Activated B cell treated with CpG ODN at 0.5 μM for 24 hours (primary cell): Measurements from ENCODE around the gene NCOA6. TPM values are rescaled to one million over a fixed set of nuclear protein-coding genes. Genes with fewer than 3 reads are reported as not detected.
"Not testable (repeated sequence)": the region's sequence is repeated elsewhere in the genome, so short reads cannot be mapped to it uniquely, and the experiment has no call there.

Source experiments
- ATAC-seq: fragments of 200-7000 bp; cut with Tn5 transposase; one replicate; pipeline ENCODE4 v1.10.0; 2021; ENCODE audit warnings: low read depth, mild to moderate bottlenecking, moderate library complexity
- CTCF ChIA-PET: fragments of 350-600 bp; sonication (Branson Sonifier 250); formaldehyde crosslinking; loops from one replicate; lab custom pipeline; 2021; ENCODE audit warnings: antibody characterized with exemption; lab: Charles Lee
- POLR2A ChIA-PET: fragments of 350-600 bp; sonication (Branson Sonifier 250); formaldehyde crosslinking; loops from one replicate; lab custom pipeline; 2021; ENCODE audit warnings: antibody characterized with exemption; lab: Charles Lee
- DNase-seq: peaks from one replicate; pipeline ENCODE4 v3.0.0; 2022
- H3K27ac Mint-ChIP-seq: one replicate; pipeline ENCODE4 v1.8.0; 2020; ENCODE audit warnings: mixed read lengths
- H3K27me3 Mint-ChIP-seq: one replicate; pipeline ENCODE4 v1.8.0; 2021; ENCODE audit warnings: mixed read lengths
- H3K36me3 Mint-ChIP-seq: one replicate; pipeline ENCODE4 v1.8.0; 2021; ENCODE audit warnings: low read depth, mixed read lengths
- H3K4me1 Mint-ChIP-seq: one replicate; pipeline ENCODE4 v1.8.0; 2021; ENCODE audit warnings: mixed read lengths
- H3K4me3 Mint-ChIP-seq: one replicate; pipeline ENCODE4 v1.8.0; 2020; ENCODE audit warnings: mild to moderate bottlenecking, mixed read lengths
- H3K9me3 Mint-ChIP-seq: one replicate; pipeline ENCODE4 v1.8.0; 2020; ENCODE audit warnings: mixed read lengths
- intact Hi-C: fragments of 100-400 bp; cut with micrococcal nuclease; formaldehyde crosslinking; loops from one replicate; pipeline ENCODE4 v1.15.1; 2024
- total RNA-seq: library from RNA; stranded (reverse); gene quantifications from 2 replicates; pipeline ENCODE4 v1.2.3, GENCODE V29; 2022
- TF ChIP-seq, protein P1 (sequence below): fragments of 200-600 bp; IDR thresholded peaks from one replicate; pipeline ENCODE4 v1.8.0; 2022; ENCODE audit warnings: antibody characterized with exemption, mild to moderate bottlenecking

NCOA6 gene
- total RNA-seq, 1 donor from 2014 or later, result 24.0 TPM

DNA sequence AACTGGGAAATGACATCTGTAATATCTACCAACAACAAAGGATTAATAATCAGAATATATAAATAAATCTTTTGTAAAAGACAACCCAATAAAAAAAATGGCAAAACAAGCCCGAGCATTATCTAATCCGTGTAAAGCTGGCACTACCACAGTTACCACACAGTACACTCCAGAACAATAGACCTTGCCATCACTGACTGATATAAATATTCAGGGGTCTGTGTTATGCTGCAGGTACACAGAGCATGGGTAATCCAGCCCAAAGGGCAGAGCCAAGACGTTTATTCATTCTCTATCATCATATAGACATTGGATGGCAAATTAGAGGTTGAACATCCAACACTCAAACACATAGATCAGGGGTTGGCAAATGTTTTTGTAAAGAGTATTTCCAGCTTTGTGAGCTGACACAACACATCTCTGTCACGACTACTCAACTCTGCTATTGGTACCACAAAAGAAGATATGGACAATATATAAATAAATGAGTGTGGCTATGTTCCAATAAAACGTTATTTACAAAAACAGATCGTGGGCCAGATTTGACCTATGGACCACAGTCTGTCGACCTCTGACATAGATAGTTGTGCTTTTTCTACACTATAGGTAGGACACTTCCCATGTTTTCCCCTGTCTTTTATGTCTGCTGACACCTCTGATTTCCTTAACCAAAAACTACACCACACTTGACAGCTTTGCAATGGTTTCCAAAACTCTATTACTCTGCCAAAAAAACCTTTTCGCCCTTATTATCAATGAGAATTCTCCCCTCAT is 4.5 kb downstream of the NCOA6 start:
- H3K4me3 Mint-ChIP-seq, result no peak overlapping the region
- ATAC-seq, result no peak
- CTCF ChIA-PET, result no interaction called here
- TF ChIP-seq, protein P1, sequence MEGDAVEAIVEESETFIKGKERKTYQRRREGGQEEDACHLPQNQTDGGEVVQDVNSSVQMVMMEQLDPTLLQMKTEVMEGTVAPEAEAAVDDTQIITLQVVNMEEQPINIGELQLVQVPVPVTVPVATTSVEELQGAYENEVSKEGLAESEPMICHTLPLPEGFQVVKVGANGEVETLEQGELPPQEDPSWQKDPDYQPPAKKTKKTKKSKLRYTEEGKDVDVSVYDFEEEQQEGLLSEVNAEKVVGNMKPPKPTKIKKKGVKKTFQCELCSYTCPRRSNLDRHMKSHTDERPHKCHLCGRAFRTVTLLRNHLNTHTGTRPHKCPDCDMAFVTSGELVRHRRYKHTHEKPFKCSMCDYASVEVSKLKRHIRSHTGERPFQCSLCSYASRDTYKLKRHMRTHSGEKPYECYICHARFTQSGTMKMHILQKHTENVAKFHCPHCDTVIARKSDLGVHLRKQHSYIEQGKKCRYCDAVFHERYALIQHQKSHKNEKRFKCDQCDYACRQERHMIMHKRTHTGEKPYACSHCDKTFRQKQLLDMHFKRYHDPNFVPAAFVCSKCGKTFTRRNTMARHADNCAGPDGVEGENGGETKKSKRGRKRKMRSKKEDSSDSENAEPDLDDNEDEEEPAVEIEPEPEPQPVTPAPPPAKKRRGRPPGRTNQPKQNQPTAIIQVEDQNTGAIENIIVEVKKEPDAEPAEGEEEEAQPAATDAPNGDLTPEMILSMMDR, result no peak
- intact Hi-C loops, result loop anchor here (10.0 kb wide), 2 partner anchors 456 to 1134 kb away; partner anchors contain the start of genes ITCH and SCAND1
- H3K4me1 Mint-ChIP-seq, result peaks cover 57% of the 10 kb centered on the region
- no peaks in the 10 kb centered on the region for H3K9me3 Mint-ChIP-seq
- no peaks in the 10 kb centered on the region for H3K27me3 Mint-ChIP-seq
- no peak overlapping the region for H3K27ac Mint-ChIP-seq
- DNase-seq, result no peak
- H3K36me3 Mint-ChIP-seq, result peaks cover 19% of the 10 kb centered on the region
- POLR2A ChIA-PET, result no interaction called here

DNA sequence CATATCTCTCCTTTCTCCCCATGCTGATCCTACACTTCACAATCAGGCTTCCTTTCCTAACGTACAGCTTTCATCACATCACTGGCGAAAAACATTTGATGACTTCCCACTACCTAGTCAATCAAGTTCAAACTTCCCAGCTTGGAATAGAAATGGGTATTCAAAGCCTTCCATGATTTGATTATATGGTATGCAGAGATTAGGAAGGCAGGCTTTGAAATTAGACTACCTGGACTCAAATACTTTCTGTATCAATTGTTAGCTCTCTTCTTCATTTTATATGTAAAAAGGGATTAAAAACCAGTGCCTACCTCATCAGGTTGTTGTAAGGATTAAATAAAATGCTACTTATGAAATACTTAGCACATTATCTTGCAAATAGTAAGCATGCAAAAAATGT is 7.7 kb downstream of the NCOA6 start:
- CTCF ChIA-PET, result no interaction called here
- no peaks in the 10 kb centered on the region for H3K9me3 Mint-ChIP-seq
- no peak for ATAC-seq

DNA sequence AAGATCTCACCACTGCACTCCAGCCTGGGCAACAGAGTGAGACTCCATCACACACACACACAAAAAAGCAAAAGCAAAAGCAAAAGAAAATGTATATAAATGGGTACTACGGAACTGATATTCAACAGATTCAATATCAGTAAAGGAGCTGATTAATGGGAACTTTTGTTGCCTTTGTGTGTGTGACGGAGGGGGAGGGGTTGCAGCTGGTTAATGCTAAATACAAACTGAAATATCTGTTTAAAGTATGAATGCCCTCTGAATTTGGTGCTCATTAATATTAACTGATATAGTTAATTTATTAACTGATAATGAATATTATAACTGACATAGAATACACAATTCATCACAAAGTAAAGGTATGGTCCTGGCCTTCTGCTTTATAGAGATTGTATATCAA is 8.4 kb downstream of the NCOA6 start:
- Mint-ChIP-seq H3K4me1 (peaks cover 39% of the 10 kb centered on the region), H3K4me3 (no peak overlapping the region), H3K27me3 (no peaks in the 10 kb centered on the region), H3K9me3 (no peaks in the 10 kb centered on the region), H3K27ac (no peak overlapping the region), H3K36me3 (peaks cover 9% of the 10 kb centered on the region)
- TF ChIP-seq, protein P1, result no peak
- ChIA-PET POLR2A (no interaction called here), CTCF (no interaction called here)
- ATAC-seq (no peak), DNase-seq (no peak)
- intact Hi-C loops, result no loop called here

More for the DNA sequence above, 7.7 kb downstream of the NCOA6 start:
- TF ChIP-seq, protein P1, result no peak
- Mint-ChIP-seq H3K27ac (no peak overlapping the region), H3K4me3 (no peak overlapping the region), H3K36me3 (peaks cover 12% of the 10 kb centered on the region), H3K27me3 (no peaks in the 10 kb centered on the region), H3K4me1 (peaks cover 46% of the 10 kb centered on the region)
- POLR2A ChIA-PET, result no interaction called here
- intact Hi-C loops, result no loop called here
- DNase-seq, result no peak

DNA sequence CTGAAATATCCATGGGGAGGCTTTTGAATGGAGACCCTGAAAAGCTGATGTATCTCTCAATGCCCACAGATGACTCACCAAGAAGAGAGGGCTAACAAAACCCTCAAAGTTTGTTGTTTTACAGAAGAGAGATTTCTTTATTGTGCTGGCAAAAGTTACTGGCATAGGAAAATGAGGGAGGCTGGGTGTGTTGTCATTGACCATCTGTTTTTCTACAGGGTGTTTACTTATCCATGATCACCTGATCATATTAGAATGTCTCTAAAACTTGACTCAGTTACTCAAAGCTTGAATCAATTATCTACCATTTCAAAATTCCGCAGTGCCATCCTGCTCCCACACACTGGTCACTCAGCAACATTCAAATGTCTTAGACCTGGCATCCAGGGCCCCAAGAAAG is 9.8 kb downstream of the NCOA6 start:
- ChIA-PET CTCF (no interaction called here), POLR2A (no interaction called here)
- Mint-ChIP-seq H3K9me3 (no peaks in the 10 kb centered on the region), H3K4me1 (peaks cover 27% of the 10 kb centered on the region), H3K27ac (no peak overlapping the region), H3K4me3 (no peak overlapping the region), H3K27me3 (no peaks in the 10 kb centered on the region), H3K36me3 (peaks cover 4% of the 10 kb centered on the region)
- ATAC-seq, result no peak
- no peak for DNase-seq
- TF ChIP-seq, protein P1, result no peak
- intact Hi-C loops, result no loop called here

DNA sequence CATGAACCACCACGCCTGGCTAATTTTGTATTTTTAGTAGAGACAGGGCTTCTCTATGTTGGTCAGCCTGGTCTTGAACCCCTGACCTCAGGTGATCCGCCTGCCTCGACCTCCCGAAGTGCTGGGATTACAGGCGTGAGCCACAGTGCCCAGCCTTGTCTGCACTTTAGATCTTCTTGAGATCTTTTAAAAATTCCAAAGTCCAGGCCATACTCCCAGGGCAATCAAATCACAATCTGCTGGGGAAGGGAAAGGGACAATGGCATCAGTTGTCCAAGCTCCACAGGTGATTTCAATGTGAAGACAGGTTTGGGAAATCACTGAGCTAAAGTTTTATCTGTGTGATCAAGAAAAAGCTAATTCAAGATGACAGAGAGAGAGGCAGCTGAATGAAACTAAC is 16.9 kb downstream of the NCOA6 start:
- Mint-ChIP-seq H3K9me3 (no peaks in the 10 kb centered on the region), H3K36me3 (peaks cover 3% of the 10 kb centered on the region), H3K4me3 (no peak overlapping the region), H3K27ac (no peak overlapping the region), H3K4me1 (peaks cover 19% of the 10 kb centered on the region), H3K27me3 (no peaks in the 10 kb centered on the region)
- TF ChIP-seq, protein P1, result no peak
- ATAC-seq (no peak), DNase-seq (no peak)
- CTCF ChIA-PET, result interaction anchor here (0.7 kb wide), 1 partner anchor 615 kb away, joined by 3 read pairs; no protein-coding TSS in a partner anchor
- POLR2A ChIA-PET, result no interaction called here
- intact Hi-C loops, result no loop called here

DNA sequence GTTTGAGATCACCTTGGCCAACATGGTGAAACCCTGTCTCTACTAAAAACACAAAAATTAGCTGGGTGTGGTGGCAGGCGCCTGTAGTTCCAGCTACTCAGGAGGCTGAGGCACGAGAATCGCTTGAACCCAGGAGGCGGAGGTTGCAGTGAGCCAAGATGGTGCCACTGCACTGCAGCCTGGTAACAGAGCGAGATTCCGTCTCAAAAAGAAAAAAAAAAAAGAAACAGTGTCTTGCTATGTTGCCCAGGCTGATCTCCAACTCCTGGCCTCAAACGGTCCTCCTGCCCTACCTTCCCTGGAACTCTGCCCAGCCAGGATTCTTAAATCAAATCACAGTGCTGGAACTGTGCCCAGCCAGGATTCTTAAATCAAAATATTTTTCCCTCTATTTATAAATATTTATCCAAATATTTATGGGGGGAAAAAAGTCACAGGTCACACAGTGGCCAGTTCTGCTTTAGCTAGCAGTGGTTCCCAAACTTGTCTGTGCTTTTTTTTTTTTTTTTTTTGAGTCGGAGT is 17.4 kb downstream of the NCOA6 start:
- CTCF ChIA-PET, intact Hi-C loops, DNase-seq, H3K9me3 Mint-ChIP-seq, ATAC-seq, H3K4me3 Mint-ChIP-seq, H3K36me3 Mint-ChIP-seq, H3K27ac Mint-ChIP-seq, H3K27me3 Mint-ChIP-seq, POLR2A ChIA-PET: not testable (repeated sequence)
- peaks cover 19% of the 10 kb centered on the region for H3K4me1 Mint-ChIP-seq
